Loucy (cell line): ENCODE data around the gene FAIM2.

ENCODE experiments used
- EZH2phosphoT487 ChIP-seq: fragments of 200-600 bp; IDR thresholded peaks from 2 replicates; pipeline ENCODE4 v1.6.1; 2018; ENCODE audit warnings: antibody characterized with exemption, mild to moderate bottlenecking, moderate library complexity, borderline replicate concordance
- TF ChIP-seq, protein P1 (sequence below): fragments of 200-600 bp; sonication (generic); conservative IDR thresholded peaks from 2 replicates; pipeline ENCODE4 v1.5.1; 2014; ENCODE audit warnings: mild to moderate bottlenecking, antibody characterized with exemption, low read length

DNA sequence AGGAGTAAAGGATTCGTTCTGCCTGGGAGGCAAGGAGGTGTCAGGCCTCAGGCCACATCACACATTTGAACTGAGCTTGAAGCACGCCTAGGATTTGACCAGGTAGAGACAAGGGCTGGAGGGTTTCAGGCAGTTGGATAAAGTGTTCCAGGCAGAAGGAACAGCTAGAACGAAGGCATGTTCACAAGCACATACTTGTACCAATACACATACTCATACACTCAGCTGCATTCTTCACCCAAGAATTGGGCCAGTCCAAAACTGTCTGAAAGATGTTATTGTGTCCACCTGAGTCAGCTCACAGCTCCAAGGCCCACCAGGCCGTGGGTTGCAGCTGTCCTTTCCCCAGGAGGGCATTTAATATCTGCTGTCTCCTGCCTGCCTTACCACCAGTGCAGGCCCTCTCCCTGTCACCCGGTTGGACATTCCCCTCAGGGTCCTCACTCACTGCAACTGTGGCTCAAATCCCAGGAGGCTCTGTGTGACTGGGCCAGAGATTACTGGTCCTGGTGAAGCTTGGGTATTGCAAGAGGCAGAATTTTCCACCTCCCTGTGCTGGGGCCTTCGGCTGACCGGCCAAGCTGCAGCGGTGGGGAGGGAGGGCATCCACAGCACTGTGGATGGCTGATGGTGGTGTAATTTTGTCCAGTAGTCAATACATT, 34.1 kb upstream of the FAIM2 start:
- TF ChIP-seq, protein P1, sequence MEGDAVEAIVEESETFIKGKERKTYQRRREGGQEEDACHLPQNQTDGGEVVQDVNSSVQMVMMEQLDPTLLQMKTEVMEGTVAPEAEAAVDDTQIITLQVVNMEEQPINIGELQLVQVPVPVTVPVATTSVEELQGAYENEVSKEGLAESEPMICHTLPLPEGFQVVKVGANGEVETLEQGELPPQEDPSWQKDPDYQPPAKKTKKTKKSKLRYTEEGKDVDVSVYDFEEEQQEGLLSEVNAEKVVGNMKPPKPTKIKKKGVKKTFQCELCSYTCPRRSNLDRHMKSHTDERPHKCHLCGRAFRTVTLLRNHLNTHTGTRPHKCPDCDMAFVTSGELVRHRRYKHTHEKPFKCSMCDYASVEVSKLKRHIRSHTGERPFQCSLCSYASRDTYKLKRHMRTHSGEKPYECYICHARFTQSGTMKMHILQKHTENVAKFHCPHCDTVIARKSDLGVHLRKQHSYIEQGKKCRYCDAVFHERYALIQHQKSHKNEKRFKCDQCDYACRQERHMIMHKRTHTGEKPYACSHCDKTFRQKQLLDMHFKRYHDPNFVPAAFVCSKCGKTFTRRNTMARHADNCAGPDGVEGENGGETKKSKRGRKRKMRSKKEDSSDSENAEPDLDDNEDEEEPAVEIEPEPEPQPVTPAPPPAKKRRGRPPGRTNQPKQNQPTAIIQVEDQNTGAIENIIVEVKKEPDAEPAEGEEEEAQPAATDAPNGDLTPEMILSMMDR, result no peak
- no peak for TF ChIP-seq EZH2phosphoT487
